HG03571 (cell line): ENCODE results near the gene ADAMTS17.

Experiments
- ATAC-seq: cut with Tn5 transposase; IDR thresholded peaks from one replicate; pipeline ENCODE4 v1.9.1; 2021; ENCODE audit not compliant: unreplicated experiment

ADAMTS17 gene

DNA sequence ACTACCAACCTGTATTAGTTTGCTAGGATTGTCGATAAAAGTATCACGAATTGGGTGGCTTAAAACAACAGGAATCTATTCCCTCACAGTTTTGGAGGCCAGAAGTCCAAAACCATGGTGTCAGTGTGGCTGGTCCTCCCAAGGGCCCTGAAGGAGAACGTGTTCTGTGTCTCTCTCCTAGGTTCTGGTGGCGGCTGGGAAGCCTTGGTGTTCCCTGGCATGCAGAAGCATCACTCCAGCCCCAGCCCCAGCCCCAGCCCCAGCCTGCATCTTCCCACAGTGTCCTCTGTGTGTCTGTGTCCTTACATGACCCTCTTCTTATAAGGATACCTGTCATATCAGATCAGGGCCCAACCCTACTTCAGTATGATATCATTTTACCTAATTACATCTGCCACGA is 336.1 kb downstream of the ADAMTS17 start:
- no peak for ATAC-seq

- no peak for ATAC-seq
Measured at GRCh38 chr15:100005013-100005412, 336.8 kb downstream of the ADAMTS17 start.

- no peak for ATAC-seq
Measured at GRCh38 chr15:100002787-100003536, 338.8 kb downstream of the ADAMTS17 start.

GRCh38 chr15:100002086-100002620 is 339.6 kb downstream of the ADAMTS17 start:
- ATAC-seq: no peak

- no peak for ATAC-seq
Measured at GRCh38 chr15:100001405-100001804, 340.4 kb downstream of the ADAMTS17 start.

- no peak for ATAC-seq
Measured at GRCh38 chr15:99999282-100000070, 342.3 kb downstream of the ADAMTS17 start.

GRCh38 chr15:99998661-99999101 is 343.1 kb downstream of the ADAMTS17 start:
- no peak for ATAC-seq

GRCh38 chr15:99997112-99997651 is 344.6 kb downstream of the ADAMTS17 start:
- ATAC-seq: no peak

DNA sequence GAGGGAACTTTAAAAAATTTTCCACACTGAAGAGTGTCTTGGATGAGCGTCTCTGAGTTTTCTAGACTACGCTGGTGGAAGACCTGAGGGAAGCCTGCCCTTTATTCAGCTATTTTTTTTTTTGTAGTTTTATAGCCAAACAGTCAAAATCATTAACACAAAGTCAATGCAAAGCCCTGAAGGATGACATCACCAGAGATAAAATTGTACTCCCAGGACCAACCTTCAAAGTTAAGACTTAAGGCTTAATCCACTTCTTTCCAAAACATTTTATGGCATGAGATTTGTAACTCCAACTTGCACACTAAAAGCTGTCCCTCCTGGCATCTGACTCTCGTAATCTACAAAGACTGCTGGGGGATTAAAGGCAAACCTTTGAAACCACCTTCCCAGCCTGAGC is 345.1 kb downstream of the ADAMTS17 start:
- ATAC-seq: no peak

GRCh38 chr15:99995543-99995942 is 346.2 kb downstream of the ADAMTS17 start:
- no peak for ATAC-seq

DNA sequence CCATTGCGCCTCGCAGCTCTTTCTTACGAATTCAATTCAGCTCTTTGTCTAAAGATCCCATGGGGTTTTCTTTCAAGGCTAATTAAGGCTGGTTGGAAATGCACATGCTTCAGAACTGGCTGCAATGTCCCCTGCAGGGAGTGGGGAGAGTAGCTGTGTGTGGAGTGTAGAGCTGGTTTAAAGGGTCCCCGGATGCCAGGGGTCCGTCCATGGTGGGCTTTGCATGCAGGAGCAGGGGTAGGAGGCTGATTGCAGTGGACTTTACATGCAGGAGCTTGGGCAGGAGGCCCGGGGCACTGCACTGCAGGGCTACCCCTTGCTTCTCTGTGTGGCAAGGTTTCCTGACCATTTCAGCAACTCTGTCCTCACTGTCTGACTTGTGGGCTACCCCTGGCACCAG is 346.9 kb downstream of the ADAMTS17 start:
- no peak for ATAC-seq

- no peak for ATAC-seq
Measured at GRCh38 chr15:99993681-99994131, 348.1 kb downstream of the ADAMTS17 start.

GRCh38 chr15:99993262-99993661 is 348.5 kb downstream of the ADAMTS17 start:
- ATAC-seq: no peak

DNA sequence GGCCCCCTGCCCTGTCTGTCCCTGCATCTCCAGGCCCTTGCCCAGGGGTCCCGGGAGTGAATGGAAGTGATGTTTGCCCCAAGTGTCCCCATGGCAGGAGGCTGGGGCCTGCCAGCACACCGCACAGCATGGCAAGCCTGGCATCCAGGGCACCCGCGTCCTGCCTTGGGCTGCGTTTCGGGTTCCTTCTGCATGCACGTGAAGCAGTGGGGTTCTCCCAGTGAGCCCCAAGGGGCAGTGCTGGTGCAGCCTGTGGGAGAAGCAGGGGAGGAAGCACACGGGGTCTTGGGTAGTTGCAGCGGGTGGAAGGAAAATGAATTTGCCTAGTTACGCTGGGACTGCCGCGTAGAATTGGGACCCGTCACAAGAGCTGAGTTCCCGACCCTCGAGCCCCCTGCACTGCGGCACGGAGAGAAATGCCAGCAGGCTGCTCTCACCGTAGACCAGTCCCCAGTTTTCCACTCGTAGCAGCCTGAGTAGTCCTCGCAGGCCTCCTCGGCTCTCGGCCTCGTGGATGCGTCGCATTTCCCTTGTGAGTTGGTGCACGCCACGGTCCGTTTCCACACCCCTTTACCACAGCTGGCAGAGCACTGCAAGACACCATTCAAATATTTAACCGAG is 349.1 kb downstream of the ADAMTS17 start:
- no peak for ATAC-seq

GRCh38 chr15:99989095-99989494 is 352.7 kb downstream of the ADAMTS17 start:
- no peak for ATAC-seq

GRCh38 chr15:99987701-99988100 is 354.1 kb downstream of the ADAMTS17 start:
- no peak for ATAC-seq

GRCh38 chr15:99987119-99987506 is 354.7 kb downstream of the ADAMTS17 start:
- no peak for ATAC-seq

DNA sequence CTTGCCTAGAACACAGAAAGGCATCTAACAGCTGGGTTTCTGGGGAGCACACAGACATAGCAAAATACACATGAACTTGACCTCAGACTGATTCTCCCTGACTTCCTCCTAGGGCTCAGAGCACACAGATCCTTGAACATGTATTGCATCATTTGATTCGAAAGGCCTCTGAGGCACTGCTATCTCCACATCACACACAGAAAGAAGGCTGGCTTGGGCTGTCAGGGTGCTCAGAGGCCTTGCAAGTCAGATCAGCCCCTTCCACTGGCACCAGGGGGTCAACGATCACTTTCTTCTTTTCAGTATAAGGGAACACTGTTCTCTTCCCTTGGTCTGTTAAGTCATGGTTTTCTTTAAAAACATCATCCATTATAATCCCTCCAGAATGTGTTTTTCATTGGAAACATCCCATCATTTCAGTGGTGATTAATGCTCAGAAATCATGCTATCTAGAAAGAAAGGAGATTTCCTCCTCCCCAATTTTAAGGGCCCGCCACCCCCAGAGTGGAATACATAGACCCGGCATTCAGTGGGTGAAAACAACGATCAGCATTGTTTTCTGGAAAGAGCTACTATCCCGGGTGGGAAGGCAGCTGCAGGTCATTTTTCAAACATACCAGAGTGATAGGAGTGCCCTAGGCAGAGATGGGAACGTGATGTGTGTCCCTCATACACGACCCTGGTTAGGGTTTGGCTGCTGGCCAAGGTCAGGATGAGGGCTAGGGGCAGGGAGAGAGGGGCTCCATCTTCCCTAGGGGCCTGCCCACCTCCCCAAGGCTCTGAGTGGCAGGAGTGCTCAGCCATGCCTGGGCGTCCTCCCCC is 355.3 kb downstream of the ADAMTS17 start:
- ATAC-seq: no peak

DNA sequence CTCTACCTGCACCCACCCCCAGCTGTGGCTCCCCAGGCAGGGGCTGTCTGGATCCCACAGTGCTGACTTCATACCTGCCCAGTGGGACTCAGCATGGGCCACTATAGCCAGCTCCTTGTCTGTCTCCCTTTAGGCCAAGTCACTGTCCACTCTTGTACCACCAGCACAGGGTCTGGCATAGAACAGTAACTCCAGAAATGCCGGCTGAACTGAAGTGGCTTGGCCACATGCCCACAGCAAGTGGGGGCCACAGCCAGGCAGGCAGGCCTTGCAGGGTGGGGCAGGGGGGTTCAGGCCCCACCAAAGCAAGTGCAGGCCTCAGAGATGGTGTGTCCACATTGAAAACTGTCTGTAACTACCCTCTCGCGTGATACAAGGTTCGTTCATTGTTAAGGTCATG is 355.9 kb downstream of the ADAMTS17 start:
- no peak for ATAC-seq

GRCh38 chr15:99984491-99985243 is 357.1 kb downstream of the ADAMTS17 start:
- ATAC-seq: no peak
